Myometrial cell (primary cell): ENCODE measurements around the gene KCNG4. TPM values are rescaled to one million over a fixed set of nuclear protein-coding genes. Genes with fewer than 3 reads are reported as not detected.

Source experiments
- total RNA-seq: library from RNA; depleted of rRNA; stranded (reverse); fragments of >200 nt; gene quantifications from 2 replicates; pipeline ENCODE4 v1.2.3, GENCODE V29; 2015

Gene KCNG4
- total RNA-seq = not detected in 2 replicates

GRCh38 chr16:84239909-84240308 is at the start of gene KCNG4:
Gene KCNG4, minus strand, starts transcription at chr16:84240012. Its CDS starts 2,527 bp downstream, at chr16:84237485.

GRCh38 chr16:84190731-84191388 is 49.0 kb downstream of the KCNG4 start, which contains the start of gene ADAD2:
Gene ADAD2, plus strand, starts transcription at chr16:84191157. Its CDS starts 74 bp downstream, at chr16:84191231.

GRCh38 chr16:84186685-84187437 is 53.0 kb downstream of the KCNG4 start, which contains the start of gene TAF1C:
Gene TAF1C, minus strand, starts transcription at chr16:84187057. Its CDS starts 2,069 bp downstream, at chr16:84184988.

Other genes with a start within 250 kb of the KCNG4 start
- not detected in 2 replicates for gene SLC38A8, start 197.2 kb downstream of the KCNG4 start, total RNA-seq
- 96.6 and 101 TPM in 2 replicates for gene MBTPS1, start 123.1 kb downstream of the KCNG4 start, total RNA-seq
- 11.5 and 12.4 TPM in 2 replicates for gene HSDL1, start 94.8 kb downstream of the KCNG4 start, total RNA-seq
- 1.2 TPM in 1 of 2 replicates, not detected in the other for gene DNAAF1, start 94.7 kb downstream of the KCNG4 start, total RNA-seq
- 14.9 and 29.4 TPM in 2 replicates for gene TAF1C, start 53.0 kb downstream of the KCNG4 start, total RNA-seq
- gene ADAD2, start 48.9 kb downstream of the KCNG4 start, total RNA-seq = not detected in 2 replicates
- gene WFDC1, start 54.9 kb upstream of the KCNG4 start, total RNA-seq = not detected in 2 replicates
- gene ATP2C2, start 128.5 kb upstream of the KCNG4 start, total RNA-seq = not detected in 2 replicates